HL-60 (cell line): ENCODE measurements around the gene NUAK2.

Experiments used
- CTCF ChIP-seq: IDR thresholded peaks from one replicate; pipeline ENCODE4 v1.5.1; 2011; ENCODE audit warnings: low read length, control low read depth, inconsistent platforms; ENCODE audit not compliant: insufficient read depth
- POLR2AphosphoS5 ChIP-seq: IDR thresholded peaks from 2 replicates; pipeline ENCODE4 v1.6.1; 2012; ENCODE audit warnings: low read depth

- TF ChIP-seq CTCF (no peak), POLR2AphosphoS5 (no peak)
Measured at GRCh38 chr1:205357567-205357966, 36.0 kb upstream of the NUAK2 start.
